Stimulated activated CD8-positive, alpha-beta memory T cell treated with anti-CD3 and anti-CD28 coated beads, Interleukin-7, amount 100 ng/mL, for 24 hours (primary cell): ENCODE data around the gene RAMACL.
"Not testable (repeated sequence)": the region's sequence is repeated elsewhere in the genome, so short reads cannot be mapped to it uniquely, and the experiment has no call there.

Experiments
- DNase-seq: peaks from one replicate; pipeline ENCODE4 v3.0.0-alpha.2; 2020; ENCODE audit warnings: low read depth

Gene RAMACL

DNA sequence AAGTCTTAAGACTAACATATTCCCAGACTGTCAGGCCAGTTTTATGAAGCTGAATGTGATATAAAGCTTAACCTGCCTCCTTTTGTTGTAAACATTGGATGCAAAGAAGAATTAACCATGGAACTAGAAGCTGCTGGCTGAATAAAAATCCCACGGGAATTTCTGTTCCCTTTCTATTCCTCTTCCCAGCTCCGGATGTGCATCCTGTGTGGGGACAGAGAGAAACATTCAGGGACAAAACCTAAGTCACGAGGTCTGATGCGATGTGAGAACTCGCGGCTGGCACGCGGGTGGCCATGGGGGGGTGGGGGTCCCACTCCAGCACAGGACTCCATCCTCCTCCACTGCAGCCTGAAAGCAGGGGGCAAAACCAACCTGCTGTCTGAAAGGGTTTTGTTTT lies 32.2 kb downstream of the RAMACL start:
- DNase-seq, result no peak

DNA sequence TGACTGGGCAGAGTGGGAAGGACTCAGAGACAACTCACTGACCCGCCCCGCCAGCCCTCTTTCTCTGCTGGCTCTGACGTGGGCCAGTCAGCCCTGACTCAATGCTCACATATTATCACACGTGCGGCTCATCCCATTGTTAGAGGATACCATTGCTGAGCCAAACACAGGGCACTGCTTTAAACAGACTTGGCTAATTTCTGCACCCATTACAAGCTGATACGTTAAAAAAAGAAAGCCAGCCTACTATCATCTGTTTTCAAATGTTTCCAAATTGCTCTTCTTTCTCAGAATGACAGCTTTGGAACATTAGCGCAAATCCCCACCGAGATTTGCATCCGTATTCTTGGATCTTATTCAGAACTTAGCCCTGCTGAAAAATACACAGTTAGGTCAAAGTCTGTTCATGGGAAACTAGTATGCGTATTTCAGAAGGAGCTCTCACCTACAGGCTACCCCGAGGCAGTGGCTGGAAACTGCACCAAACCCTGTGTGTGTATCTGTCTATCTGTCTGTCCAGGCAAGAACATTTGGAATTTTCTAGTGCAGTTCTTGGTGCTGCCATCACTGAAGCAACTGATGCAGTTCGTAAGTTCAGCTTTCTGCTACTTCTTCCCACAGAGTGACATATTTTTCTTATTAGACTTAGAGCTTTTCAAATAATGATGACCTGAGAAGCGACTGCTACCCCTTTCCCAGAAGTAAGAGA lies 32.8 kb downstream of the RAMACL start:
- DNase-seq, result no peak

DNA sequence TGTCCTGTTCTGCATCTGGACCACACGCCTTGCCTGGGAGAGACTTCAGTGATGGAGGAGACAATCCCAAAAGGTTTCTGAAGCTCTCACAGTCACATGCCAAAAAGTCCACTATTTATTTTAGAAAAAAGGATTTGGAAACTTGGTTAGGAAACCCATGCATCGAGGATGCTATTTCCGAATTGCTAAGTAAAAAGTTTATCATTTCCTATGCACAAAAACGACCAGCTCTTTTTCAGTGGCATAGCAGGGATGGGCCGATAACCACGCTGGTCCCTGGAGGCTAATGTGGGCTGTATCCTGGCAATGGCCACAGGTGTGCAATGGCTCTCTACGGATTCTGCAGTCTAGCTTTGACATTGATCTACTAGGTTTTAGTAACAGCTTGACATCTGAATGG lies 33.9 kb downstream of the RAMACL start:
- no peak for DNase-seq

DNA sequence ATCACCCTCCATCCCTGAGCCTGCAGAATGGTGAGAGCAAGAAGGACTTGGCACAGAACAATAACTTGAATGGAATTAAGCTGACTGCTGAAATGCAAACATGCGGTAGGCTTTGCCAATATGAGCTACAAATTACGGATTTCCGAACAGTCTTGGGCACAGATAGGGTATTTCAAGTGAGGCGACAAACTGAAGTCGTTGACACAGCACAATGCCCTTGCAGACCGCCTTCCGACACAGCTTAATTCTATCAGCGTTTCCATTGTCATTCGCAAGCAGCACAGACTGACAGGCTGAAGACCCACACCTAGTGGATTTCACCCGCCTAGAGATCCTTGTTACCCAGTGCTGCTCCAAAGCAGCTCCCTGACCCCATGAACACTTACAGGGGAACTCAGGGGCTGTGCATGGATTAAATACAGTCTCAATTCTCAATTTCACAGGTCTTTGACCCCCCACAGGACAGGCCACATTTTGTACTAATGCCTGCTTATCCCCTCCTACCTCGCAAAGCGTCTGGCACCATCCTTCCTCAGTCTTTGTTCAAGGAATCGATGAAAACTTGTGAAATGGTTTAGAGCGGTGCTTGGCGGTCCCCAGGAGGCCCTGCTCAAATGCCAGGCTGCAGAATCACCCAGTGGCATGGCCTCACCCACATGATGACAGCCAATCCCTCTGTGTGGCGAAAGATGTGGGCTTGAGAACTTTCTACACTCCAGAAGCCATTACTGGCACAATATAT lies 34.6 kb downstream of the RAMACL start:
- DNase-seq, result no peak

DNA sequence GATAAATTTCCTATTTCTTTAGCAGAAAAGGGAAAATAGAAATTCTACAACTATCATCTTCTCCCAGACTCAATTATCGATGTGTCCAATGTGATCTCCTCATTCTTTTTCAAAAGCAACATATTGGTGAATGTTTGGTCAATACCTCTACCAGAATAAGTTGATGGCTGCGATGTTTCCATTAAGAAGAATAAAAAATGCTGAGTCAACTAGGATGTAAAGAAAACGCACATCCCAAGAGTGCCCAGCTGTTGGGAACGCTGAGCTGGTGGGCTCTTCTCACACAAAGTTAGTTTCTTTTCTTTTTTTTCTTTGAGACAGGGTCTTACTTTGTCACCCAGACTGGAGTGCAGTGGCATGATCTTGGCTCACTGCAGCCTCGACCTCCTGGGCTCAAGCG lies 39.8 kb downstream of the RAMACL start:
- no peak for DNase-seq

DNA sequence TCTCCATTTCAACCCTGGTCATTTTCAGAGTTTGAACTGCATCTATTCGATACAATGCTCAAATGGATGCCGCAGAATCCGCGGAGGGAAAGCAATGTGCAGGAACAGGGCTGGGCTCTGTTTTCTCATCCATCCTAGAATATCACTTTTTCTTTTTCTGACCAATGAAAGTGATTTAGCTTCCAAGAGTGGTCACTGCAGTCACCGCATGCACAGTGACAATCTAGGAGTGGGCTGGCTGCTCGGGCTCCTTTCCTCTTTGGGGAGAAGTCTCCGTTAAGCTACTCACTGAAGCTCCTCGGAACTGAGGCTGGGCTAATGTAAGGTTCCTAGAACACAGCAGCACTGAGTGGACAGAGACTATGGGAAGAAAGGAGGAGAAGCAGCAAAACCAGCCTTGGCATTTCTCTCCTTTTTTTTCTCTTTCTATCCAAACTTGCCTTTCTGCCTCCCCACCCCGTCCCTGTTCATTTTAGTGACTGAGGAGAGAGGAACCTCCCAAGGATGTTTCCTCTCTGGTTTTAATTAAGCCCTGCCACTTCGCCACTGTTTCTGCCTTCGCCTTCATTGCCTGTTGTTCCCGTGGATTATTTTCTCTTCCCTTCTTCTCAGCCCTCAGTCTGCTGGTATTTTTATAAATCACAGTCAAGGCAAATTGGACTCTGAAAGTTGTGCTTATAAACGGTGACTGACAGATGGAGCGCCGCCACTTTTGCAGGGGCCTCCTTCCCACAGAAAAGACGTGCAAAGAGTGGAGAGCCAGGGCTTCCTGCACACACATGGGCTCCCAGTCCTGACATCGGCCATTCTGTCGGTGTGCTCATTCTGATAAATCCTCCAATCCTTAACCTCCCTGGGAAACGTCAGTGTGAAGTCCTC lies 41.1 kb downstream of the RAMACL start:
- DNase-seq, result no peak

DNA sequence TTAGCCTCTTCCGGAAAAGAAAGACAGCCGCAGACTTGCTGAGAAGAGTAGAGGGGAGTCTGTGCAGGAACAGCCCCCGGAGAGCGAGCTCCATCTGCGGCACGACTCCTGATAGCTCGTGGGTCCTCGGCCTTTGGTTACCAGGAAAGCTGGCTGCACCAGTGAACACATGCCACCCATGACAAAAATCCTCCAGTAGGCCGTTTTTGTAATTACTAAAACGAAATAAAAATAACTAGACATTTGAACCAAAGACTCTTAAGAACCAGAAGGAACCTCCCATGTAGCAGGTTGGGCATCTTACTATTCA lies 42.2 kb downstream of the RAMACL start:
- DNase-seq, result no peak

DNA sequence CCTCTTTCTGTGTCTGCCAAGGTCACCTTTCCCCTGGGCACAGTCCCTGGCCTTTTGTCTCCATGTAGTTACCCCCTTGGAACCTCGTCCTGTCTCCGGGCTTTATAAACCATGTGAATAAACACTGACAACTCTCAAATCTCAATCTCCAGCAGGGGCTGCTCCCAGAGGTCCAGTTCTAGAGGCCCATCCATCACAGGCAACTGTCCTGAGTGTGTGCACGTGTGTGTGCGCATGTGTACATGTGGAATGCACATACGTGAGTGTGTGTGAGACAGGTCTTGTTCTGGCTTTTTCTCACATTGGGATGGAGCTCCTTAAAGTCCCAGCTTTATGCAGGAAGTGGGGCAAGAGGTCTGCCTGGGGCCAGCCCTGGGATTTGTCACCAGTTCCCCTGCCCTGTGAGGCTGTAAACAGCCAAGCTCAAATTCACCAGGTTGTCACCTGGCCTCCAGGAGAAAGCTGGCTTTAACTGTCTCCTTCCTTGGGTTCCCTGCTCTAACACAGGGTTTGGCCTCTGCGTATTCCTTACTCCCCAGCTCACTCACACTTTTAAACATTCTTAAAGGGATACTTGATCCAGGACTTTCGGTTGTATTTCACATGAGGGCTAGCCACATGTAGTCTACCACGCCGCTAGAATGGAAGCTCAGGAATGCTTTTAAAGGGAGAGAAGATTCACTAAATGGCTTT lies 42.7 kb downstream of the RAMACL start:
- no peak for DNase-seq

DNA sequence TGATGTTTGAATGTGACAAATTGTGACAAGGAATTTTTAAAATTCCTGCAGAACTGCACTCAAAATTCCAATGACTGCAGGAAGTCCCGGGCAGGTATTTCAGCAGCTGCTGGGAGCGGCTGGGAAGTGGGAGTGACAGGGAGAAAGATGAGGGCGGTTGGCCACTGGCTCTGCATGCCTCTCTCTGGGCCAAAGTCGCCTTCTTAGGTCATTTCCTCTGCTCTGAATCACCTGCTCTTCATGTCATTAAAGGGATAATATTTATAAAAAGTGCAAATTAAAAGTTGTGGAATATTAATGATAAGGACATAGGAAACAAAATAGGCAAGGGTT lies 43.9 kb downstream of the RAMACL start:
- DNase-seq, result no peak

DNA sequence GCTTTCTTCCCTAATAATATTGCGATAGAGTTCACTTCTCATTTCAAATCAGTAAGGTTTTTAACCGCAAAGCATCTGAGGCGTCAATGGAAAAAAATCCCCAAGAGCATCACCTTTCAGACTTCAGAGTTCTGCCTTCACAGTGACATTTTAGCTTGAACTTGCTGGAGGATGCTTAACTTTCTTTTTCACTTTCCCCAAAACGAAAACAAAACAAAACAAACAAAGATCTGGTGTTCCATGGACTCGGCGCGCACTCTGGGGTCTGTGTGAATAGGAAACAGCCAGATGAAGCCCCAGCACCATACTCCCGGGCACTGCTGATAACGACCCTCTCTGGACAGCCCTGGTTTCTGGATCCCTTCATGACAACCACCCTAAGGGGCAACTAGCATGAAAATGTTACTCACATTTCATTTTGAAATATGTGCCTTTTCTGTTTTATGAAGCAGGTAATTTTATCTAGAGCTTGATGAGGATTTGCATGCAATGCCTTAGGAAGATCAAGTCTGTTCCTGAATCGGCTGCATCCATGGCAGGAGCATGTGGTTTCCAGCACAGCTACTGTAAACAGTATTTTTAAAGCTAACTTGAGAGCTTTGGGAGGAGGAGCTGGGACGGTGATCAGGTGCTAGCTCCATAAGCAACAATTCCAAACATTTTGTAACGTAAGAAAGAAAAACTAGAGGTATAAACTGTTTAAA lies 44.5 kb downstream of the RAMACL start:
- no peak for DNase-seq

DNA sequence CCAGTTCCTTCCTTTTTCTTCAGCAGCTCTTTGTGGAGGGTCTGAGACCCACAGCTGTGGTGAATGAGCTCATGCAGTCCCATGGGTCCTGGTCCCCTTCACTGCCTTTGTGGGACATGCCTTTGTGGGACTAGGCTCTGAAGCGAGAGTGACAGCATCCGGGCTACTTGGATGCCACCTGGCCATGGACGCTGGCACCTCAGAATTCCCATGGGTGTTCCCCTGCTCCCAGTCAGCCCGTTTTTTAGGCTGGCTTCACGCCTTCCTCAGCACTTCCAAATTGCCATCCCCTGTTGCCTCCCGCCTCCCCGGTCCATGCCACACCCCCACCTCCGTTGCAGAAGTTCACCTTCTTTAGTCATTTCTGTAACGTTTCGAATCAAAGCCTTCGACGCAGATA lies 45.1 kb downstream of the RAMACL start:
- no peak for DNase-seq

DNA sequence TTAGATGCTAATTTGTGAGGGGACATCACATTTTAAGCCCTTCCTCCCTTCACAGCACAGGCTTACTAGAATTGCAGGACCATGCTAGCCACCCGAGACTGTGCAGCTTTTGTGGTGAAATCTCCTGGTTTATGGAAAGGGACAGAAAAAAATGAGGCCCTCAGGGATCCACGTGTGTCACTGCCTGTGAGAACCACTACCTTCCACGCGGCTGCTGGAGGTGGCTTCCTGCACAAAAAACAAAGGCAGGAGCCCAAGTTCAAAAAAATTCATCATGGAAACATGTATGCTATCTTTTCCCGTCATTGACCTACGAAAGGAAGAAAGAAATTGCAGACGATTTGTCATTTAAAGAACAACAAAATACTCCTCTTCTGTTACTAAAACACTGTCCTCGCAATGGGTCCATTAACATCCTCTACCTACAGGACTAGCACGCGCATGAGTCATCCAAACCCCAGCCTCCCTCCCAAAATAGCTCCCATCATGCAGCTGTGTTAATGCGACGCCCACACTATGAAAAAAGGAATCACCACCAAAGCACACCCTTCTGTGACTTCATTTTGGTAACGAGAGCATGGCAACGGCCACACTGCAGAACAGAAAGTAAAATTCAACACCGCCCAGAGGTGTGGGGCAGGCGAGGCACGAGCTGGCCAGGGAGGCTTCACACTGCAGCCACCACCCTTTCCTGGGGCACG lies 45.7 kb downstream of the RAMACL start:
- DNase-seq, result peak; percentile 4

DNA sequence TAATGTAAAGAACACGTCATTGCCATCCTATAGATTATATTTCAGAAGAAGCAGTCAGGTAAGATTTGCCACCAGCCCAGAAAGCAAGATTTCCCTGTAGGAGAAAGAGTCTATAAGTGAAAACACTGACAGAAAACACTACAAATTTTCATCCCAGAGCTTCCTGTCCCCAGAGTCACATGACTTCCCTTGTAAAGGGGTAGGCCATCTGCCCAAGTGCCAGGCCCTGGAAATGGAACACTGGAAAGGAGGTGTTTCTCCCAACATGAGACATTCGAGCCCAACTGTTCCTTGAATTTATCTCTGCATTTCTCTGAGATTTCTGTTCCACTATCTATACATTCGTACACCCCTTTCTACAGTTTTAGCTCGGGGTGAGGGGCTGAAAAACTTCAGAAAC lies 46.9 kb downstream of the RAMACL start:
- DNase-seq, result no peak

DNA sequence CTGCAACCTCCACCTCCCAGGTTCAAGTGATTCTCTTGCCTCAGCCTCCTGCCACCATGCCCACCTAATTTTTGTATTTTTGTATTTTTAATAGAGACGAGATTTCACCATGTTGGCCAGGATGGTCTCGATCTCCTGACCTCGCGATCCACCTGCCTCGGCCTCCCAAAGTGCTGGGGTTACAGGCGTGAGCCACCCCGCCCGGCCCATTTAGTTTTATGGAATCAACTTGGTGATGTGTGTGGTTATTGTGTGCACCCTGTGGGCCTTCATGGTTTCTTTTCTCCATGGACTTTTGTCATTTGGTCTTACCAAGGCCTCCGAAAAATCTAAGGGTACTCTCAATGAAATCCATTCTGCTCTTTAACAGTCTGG lies 47.5 kb downstream of the RAMACL start:
- not testable (repeated sequence) for DNase-seq

DNA sequence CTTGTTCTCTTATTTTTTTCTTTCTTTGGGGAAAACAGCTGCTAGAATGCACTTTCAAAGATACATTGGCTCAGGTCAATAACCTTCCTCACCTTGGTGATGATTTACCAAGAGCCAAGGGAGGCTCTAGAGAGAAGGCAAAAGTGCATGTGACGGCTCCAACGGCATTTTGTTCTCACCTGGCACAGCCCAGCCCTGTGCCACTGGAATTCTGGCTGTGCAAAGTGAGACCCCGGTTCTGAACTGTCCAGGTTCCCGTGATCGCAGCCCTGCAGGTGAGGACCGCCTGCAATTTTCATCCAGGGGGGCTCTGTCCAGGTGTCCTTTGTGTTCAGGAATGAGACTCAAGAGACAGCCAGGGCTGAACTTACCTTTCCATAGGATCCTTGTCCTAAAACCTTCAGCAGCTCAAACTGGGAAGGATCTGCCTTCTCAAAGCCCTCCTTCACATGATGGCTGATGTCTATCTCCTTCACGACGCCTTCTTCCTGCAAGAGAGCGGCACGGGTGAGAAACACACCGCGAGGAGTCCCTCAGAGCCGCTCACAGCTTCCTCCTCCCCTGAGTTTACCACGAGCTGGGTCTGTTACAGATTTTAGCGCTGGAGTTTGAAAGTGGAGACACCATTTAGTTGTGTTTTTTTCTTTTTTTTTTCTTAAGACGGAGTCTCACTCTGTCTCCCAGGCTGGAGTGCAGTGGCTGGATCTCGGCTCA lies 48.0 kb downstream of the RAMACL start:
- no peak for DNase-seq

DNA sequence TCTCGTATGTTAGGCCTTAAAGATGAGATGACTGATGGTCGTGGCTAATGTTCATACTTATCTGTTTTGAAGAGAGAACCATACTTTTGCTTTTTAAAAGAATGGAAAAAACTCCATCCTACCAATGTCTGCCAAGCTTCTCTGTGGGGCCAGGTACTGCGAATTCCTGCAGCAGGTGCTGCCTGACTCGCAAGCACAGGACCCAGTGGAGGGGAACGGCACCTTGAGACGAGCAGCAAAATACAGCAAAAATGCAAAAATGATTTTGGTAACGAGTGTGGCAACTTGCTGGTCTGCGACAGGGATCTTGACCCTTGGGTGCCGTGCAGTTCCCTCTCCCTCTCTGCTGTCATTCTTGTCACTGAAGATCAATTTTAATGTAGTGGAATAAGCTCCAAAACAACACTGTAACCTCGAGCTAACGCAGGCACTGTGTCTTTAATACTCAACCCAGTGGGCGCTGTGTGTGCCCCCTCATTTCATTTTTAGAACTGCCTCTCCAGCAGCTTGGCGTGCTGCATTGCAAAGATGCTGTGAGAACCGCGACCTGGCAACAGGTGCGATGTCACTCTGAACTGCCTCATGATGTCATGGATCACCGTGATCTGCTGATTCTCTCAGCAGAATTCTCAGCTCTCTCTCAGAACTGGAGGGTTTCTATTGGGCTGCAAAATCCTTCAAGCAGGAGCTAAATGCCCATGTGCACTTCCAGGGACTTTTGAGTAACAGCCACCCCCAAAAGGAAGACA lies 51.6 kb downstream of the RAMACL start:
- DNase-seq, result no peak

DNA sequence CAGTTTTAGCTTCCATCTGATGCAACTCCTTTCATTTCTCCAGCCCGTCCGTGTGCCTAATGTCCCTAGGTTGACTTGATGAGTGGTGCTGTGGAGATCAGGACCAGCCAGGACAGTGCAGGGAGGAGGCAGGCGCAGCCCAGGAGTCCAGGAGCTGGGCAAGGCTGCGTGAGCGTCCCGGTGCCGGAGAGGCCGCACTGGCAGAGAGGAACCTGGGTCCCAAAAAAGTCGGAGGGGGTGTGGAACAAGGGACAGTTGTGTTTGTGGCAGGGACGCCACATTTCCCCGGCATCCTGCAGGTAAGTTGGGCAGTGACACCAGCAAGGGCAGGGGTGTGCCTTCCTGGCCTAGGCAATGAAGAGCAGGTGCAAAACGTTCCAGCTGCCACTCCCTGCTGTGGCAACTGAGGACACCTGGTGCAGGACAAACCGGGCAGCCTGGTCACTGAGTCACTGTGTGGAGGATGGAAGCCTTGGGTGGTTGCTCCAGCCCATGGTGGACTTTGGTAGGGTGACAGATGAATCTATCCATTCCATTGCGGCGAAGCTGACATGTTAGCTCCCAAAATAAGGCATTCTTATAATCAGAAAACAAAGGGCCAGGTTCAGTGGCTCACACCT lies 53.2 kb downstream of the RAMACL start:
- no peak for DNase-seq
